ENCODE measurements around the gene ZNF710. TPM values are rescaled to one million over a fixed set of nuclear protein-coding genes. Genes with fewer than 3 reads are reported as not detected.
"Not testable (repeated sequence)": the region's sequence is repeated elsewhere in the genome, so short reads cannot be mapped to it uniquely, and the experiment has no call there.

Gene ZNF710, protein sequence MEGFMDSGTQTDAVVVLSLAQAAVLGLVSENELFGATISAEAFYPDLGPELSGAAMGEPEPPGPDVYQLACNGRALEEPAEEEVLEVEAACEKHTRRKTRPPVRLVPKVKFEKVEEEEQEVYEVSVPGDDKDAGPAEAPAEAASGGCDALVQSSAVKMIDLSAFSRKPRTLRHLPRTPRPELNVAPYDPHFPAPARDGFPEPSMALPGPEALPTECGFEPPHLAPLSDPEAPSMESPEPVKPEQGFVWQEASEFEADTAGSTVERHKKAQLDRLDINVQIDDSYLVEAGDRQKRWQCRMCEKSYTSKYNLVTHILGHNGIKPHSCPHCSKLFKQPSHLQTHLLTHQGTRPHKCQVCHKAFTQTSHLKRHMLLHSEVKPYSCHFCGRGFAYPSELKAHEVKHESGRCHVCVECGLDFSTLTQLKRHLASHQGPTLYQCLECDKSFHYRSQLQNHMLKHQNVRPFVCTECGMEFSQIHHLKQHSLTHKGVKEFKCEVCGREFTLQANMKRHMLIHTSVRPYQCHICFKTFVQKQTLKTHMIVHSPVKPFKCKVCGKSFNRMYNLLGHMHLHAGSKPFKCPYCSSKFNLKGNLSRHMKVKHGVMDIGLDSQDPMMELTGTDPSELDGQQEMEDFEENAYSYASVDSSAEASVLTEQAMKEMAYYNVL
- total RNA-seq, result 10 to 100 TPM; 19.2 to 32.1 (median 25.0) TPM

DNA sequence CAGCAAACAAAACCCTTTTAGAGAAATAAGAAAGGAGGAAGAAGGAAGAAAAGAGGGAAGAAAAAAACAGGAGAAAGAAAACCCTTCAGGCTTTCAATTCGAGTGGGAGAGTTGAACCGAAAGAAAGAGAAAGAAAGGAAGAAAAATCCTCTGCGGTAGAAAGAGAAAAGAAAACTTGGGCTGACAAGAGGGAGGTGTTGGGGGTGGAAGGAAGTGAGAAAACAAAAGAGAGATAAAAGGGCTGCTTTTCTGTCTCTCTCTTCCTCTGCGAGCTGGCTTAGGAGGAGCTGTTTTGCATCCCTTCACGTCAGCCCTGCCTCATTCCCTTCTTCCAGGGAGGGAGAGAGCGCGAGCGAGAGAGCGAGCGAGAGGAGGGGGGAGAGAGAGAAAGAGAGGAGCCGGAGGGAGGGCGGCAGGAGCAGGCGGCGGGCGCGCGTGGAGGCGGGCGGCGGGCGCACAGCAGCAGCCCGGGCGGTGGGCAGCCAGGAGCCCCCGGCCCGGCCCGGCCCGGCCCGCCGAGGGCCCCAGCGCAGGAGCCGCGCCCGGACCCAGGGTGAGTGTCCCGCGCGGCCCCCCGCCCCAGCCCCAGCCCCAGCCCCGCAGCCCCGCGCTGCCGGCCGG is at the start of gene ZNF710:
ZNF710 (plus strand) TSS at position 263 of the 621 bp plus-strand sequence. CDS start 65,814 bp downstream, outside the sequence.
- peak in 1 of 2 donors; percentile 69 for DNase-seq (ENCODE audit: low spot score in 2 of 2)
- under 1% methylated on average over 13 of the region's 42 CpGs for WGBS
- Histone ChIP-seq H3K27ac (peak within 1 kb of the TSS; percentile 97), H3K4me1 (peaks cover 62% of the 10 kb centered on the region), H3K4me3 (peak within 1 kb of the TSS; percentile 91), H3K27me3 (no peaks in the 10 kb centered on the region), H3K36me3 (no peaks in the 10 kb centered on the region), H3K9me3 (no peaks in the 10 kb centered on the region)
- TF ChIP-seq POLR2AphosphoS5 (IDR thresholded peaks at IDR 0.05), result no peak
- TF ChIP-seq POLR2A (IDR thresholded peaks at IDR 0.05), result no peak
- no peak for TF ChIP-seq EP300 (IDR thresholded peaks at IDR 0.05)
- TF ChIP-seq, protein P1, sequence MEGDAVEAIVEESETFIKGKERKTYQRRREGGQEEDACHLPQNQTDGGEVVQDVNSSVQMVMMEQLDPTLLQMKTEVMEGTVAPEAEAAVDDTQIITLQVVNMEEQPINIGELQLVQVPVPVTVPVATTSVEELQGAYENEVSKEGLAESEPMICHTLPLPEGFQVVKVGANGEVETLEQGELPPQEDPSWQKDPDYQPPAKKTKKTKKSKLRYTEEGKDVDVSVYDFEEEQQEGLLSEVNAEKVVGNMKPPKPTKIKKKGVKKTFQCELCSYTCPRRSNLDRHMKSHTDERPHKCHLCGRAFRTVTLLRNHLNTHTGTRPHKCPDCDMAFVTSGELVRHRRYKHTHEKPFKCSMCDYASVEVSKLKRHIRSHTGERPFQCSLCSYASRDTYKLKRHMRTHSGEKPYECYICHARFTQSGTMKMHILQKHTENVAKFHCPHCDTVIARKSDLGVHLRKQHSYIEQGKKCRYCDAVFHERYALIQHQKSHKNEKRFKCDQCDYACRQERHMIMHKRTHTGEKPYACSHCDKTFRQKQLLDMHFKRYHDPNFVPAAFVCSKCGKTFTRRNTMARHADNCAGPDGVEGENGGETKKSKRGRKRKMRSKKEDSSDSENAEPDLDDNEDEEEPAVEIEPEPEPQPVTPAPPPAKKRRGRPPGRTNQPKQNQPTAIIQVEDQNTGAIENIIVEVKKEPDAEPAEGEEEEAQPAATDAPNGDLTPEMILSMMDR (IDR thresholded peaks at IDR 0.05), result no peak

DNA sequence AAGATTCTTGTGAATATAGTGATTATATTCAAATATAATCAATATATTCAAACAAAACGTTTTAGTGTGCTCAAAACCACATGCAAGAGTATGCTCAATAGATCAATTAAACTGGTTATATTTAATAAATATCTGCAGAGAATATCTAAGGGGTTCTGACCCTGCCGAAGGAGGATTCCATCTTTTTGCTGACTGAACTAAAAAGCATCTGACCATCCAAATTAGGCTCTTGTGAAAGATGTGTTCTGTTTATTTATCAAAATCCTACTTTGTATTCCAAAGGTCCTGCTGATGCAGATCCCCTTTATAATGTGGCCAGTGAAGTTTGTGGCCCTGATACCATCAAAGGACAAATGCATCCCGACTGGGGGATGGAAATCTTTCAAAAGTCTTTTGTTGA is 46.6 kb upstream of the ZNF710 start:
- no peak for DNase-seq (ENCODE audit: low spot score in 2 of 2)
- TF ChIP-seq EP300 (IDR thresholded peaks at IDR 0.05) (no peak), POLR2A (IDR thresholded peaks at IDR 0.05) (no peak), POLR2AphosphoS5 (IDR thresholded peaks at IDR 0.05) (no peak)
- TF ChIP-seq, protein P1 (IDR thresholded peaks at IDR 0.05), result no peak
- no peaks in the 10 kb centered on the region for H3K36me3 ChIP-seq
- H3K4me1 ChIP-seq, result peaks cover 12% of the 10 kb centered on the region
- no peaks in the 10 kb centered on the region for H3K9me3 ChIP-seq
- 59% methylated on average over 3 of the region's 3 CpGs for WGBS
- H3K4me3 ChIP-seq, result no peak overlapping the region
- no peaks in the 10 kb centered on the region for H3K27me3 ChIP-seq
- no peak overlapping the region for H3K27ac ChIP-seq

DNA sequence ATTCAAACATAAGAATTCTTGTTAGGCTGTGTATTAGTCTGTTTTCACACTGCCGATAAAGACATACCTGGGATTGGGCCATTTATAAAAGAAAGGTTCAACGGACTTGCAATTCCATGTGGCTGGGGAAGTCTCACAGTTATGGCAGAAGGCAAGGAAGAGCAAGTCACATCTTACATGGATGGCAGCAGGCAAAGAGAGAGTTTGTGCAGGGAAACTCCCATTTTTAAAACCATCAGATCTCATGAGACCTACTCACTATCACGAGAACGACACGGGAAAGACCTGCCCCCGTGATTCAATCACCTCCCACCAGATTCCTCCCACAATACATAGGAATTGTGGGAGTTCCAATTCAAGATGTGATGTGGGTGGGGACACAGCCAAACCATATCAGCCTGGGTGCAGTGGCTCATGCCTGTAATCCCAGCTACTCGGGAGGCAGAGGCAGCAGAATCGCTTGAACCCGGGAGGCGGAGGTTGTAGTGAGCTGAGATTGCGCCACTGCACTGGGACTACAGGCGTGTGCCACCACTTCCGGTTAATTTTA is 45.6 kb upstream of the ZNF710 start:
- H3K9me3 ChIP-seq; H3K27ac ChIP-seq; H3K4me3 ChIP-seq; DNase-seq (ENCODE audit: low spot score in 2 of 2); H3K36me3 ChIP-seq; H3K27me3 ChIP-seq: not testable (repeated sequence)
- 93% methylated on average over 13 of the region's 13 CpGs for WGBS
- peaks cover 12% of the 10 kb centered on the region for H3K4me1 ChIP-seq

DNA sequence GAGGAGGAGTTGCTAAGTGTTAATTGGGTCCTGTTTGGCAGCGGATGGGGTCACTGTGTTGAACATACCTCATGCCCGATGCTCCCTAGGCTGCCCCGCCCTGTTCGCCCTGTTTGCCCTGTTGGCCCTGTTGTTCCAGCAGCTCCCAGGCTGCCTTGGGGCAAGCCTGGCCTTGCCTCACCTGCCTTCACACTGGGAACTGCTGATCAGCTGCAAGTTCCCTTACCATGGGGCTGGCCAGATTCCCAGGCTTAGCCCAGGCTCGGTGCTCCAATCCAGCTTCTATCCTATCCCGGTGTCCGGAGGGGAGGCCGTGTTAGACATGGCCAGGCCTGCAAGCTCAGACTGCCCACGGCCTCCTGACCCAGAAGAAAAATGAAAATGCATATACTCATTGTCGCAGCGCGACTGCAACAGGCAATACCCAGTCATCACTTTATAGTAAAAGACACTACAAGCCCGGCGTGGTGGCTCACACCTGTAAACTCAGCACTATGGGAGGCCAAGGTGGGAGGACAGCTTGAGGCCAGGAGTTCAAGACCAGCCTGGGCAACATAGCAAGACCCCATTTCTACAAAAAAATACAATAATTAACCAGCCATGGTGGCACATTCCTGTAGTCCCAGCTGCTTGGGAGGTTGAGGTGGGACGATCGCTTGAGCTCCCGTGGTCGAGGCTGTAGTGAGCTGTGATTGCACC is 42.9 kb upstream of the ZNF710 start:
- Histone ChIP-seq H3K27me3 (no peaks in the 10 kb centered on the region), H3K27ac (peak overlapping the region; percentile 63), H3K4me3 (no peak overlapping the region), H3K4me1 (peaks cover 12% of the 10 kb centered on the region), H3K9me3 (no peaks in the 10 kb centered on the region), H3K36me3 (no peaks in the 10 kb centered on the region)
- peak in 1 of 2 donors; percentile 78 for DNase-seq (ENCODE audit: low spot score in 2 of 2)
- TF ChIP-seq, protein P1 (IDR thresholded peaks at IDR 0.05), result no peak
- TF ChIP-seq EP300 (IDR thresholded peaks at IDR 0.05) (no peak), POLR2A (IDR thresholded peaks at IDR 0.05) (no peak), POLR2AphosphoS5 (IDR thresholded peaks at IDR 0.05) (peak; percentile 23 to 97 (median 54))
- 67% methylated on average over 15 of the region's 18 CpGs for WGBS
